LHCN-M2 (cell line): ENCODE results near the gene RNU6-7. TPM values are rescaled to one million over a fixed set of nuclear protein-coding genes. Genes with fewer than 3 reads are reported as not detected.

Source experiments
- DNase-seq: peaks from one replicate; pipeline ENCODE4 v3.0.0-alpha.2; 2012; ENCODE audit warnings: low read depth
- polyA plus RNA-seq: library from polyadenylated mRNA; unstranded; fragments of >200 nt; gene quantifications from one replicate; pipeline ENCODE4 v1.2.1, GENCODE V29; 2012; ENCODE audit warnings: missing spikeins
- total RNA-seq: library from RNA; depleted of rRNA; stranded (reverse); fragments of >200 nt; gene quantifications from 2 replicates; pipeline ENCODE4 v1.2.3, GENCODE V29; 2014; rRNA removed

RNU6-7 gene
- not detected in 2 replicates for total RNA-seq
- not detected for polyA plus RNA-seq

DNA sequence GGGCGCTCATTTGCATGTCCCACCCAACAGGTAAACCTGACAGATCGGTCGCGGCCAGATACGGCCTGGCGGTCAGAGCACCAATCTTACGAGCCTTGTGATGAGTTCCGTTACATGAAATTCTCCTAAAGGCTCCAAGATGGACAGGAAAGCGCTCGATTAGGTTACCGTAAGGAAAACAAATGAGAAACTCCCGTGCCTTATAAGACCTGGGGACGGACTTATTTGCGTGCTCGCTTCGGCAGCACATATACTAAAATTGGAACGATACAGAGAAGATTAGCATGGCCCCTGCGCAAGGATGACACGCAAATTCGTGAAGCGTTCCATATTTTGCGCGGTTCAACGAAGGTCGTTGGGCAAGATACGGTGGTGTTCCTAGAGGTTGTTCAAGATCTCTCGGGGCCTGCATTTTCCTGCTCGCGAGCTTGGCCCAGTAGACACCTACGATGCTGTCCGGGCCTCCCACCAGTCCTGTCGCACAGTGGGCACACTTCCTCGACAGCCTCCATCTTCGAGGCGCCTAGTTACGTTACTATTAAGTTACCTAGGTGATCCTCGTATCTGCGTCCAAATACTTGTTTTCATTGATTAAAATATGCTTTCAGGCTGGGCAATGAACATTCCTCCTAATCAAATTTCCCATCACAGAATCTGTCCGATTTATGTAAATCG lies at the start of gene RNU6-7:
Gene RNU6-7, plus strand, starts transcription at position 230 of the 675 bp plus-strand sequence.
- peak; percentile 21 for DNase-seq

GRCh38 chr14:32166029-32166428 lies 35.8 kb upstream of the RNU6-7 start:
- no peak for DNase-seq

DNA sequence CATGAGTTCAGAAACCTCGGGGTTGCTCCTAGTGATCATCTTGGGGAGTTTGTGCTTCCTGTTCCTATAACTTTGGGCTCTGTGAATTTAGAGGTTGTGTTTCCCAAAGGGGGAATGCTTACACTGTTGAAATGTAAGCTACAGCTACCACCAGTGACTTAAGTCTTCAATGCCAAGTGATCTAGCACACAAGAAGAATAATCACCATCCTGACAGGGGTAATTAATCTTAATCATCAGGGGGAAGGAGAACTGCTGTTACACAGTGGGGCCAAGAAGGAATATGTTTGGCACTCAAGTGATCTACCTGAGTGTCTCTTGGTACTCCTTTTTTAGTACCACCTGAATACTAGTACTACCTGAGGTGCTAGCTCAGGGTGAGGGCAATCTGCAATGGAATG lies 34.9 kb upstream of the RNU6-7 start:
- DNase-seq = no peak

- no peak for DNase-seq
These were observed 33.9 kb upstream of the RNU6-7 start for GRCh38 chr14:32167907-32168306.

DNA sequence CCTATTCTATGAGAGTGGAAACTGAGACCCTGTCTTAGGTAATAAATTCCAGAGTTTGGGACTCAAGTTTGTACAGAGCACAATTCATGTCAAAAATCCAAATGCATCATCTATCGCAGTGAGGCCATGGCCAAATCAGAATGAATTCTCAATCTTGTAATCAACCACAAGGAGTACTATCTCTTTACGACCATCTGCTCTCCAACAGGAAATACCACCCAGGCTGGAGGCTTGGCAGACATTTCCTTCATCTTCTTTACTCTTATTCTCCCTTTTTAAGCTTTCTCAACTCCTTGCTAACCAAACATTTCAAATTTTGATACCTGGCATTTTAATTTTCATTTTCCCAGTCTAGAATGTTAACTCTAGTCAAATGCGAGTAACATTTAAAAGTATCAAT lies 32.7 kb upstream of the RNU6-7 start:
- no peak for DNase-seq

DNA sequence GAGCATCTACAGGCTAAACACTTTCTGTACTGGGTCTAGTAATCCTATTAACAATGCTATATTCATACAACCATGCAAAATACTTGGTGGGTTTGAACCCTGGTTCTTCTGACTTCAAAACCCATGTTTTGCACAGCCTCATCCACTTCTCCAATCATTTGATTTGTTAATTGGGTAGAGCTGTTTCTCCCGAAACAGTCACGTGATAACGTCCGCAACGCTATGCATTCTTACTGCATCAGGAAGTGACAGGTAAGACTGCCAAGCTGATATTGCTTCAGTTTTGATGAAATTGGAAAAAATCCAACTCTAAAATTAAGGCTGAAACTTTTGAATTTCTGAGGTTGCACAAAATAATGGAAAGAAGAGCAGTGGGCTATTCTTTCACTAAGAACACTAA lies 30.4 kb upstream of the RNU6-7 start:
- no peak for DNase-seq

- DNase-seq = no peak
These were observed 18.4 kb upstream of the RNU6-7 start for GRCh38 chr14:32183151-32184058.

DNA sequence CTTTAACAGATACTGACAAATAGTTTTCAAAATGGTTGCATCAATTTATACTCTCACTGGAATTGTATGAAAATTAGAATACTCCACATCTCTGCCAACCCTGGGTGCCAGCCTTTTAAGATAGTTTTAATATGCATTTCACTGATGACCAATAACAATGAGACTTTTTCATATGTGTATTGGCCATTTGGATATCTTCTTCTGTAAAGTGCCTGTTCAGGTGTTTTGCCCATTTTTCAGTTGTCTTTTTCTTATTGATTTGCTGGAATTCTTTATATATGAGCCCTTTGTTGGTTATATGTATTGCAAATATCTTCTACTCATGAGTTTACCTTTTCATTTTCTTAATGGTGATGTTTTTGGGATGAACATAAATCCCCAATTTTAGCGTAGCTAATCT lies 16.7 kb upstream of the RNU6-7 start:
- DNase-seq = no peak

GRCh38 chr14:32186248-32186647 lies 15.6 kb upstream of the RNU6-7 start:
- no peak for DNase-seq

DNA sequence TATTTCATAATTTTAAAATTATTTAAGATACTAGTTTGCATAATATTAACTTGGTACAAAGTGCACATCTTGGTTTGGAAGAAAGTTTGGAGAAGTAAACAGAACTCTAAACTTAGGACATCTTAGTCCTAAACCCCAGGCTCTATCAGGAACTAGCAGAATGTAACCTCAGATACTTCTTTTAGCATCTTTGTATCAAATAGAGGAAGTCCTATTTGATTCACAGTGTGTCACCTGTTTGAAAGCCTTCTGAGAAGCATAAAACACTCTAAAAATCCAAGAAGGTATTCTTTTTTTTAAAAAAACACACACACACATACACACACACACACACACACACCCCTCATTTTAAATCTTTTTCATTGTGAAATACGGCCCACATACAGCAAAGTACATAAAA lies 12.0 kb upstream of the RNU6-7 start:
- no peak for DNase-seq

GRCh38 chr14:32190673-32191072 lies 11.2 kb upstream of the RNU6-7 start:
- no peak for DNase-seq

DNA sequence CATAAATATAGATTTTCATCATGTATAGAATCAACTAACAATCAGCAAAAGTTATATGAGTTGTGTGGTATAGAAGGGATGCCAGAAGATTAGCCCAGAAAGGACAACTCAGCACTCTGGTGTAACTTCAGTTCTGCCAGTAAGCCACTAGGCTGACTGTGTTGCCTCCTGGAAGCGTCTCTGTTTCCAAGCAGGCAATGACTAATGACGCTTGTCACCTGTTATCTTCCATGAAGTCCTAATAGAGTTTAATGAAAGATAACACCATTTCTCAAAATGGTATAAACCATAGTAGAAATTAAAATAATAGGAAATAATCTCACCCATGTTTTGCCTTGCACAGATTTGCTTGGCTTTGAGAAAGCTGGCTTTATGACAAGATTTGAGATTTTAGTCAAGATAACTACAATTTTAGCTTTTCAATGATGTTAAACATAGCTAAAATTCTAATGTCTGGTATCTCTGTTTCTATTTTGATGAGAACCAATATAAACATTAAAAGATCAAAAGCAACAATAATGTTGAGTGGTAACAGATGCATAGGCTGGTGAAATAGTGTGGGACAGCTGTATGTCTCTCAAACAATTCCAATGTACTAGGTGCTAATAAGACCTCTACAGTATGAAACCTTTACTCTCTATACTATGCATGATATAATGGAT lies 9.0 kb upstream of the RNU6-7 start:
- DNase-seq = no peak

- no peak for DNase-seq
These were observed 8.3 kb upstream of the RNU6-7 start for GRCh38 chr14:32193532-32193931.

DNA sequence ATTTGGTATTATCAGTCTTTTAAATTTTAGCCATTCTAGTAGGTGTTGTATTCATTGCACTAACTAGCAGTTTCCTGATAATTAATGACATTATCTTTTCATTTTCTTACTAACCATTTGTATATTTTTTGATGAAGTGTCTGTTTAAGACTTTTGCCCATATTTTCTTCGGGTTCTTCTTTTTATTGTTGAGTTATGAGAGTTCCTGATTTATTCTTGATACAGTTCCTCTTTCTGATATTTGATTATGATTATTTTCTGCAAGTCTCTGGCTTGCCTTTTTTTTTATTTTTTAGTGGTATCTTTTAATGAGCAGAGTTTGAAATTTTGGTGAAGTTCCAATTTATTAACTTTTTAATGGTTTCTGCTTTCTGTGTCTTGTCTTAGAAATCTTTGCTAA lies 6.2 kb upstream of the RNU6-7 start:
- no peak for DNase-seq

- DNase-seq = no peak
These were observed 3.9 kb upstream of the RNU6-7 start for GRCh38 chr14:32197919-32198318.

GRCh38 chr14:32200368-32201192 lies 1.3 kb upstream of the RNU6-7 start:
- no peak for DNase-seq

DNA sequence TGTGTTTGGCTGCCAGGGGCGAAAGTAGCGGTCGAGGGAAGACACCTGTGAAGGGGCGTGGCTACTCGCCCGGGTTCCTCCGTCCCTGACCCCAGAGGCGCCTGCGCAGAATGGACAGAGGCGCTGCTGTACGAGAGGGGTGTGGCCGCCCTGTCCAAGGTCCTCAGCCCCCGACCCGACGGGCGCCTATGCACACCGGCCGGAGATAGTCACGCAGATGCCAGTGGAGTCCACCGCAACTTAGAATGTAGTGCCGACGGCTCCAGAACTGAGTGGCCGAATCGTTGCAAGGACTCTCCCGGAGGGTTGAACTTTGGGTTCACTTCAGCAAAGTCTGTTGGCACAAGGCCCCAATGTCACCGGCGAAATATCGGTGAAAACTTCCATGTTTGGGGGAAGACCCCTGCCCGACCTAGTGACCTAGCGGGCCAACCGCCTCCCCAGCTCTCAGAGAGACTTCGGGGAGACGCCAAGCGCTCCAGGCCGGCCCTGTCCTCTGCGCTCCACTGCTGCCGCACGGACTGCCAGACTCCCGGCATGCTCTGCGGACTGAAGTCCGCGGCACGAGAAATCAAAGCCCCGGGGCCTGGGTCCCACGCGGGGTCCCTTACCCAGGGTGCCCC lies 541 bp upstream of the RNU6-7 start:
- DNase-seq = peak; percentile 40

GRCh38 chr14:32202491-32202997 lies 699 bp downstream of the RNU6-7 start:
- no peak for DNase-seq

DNA sequence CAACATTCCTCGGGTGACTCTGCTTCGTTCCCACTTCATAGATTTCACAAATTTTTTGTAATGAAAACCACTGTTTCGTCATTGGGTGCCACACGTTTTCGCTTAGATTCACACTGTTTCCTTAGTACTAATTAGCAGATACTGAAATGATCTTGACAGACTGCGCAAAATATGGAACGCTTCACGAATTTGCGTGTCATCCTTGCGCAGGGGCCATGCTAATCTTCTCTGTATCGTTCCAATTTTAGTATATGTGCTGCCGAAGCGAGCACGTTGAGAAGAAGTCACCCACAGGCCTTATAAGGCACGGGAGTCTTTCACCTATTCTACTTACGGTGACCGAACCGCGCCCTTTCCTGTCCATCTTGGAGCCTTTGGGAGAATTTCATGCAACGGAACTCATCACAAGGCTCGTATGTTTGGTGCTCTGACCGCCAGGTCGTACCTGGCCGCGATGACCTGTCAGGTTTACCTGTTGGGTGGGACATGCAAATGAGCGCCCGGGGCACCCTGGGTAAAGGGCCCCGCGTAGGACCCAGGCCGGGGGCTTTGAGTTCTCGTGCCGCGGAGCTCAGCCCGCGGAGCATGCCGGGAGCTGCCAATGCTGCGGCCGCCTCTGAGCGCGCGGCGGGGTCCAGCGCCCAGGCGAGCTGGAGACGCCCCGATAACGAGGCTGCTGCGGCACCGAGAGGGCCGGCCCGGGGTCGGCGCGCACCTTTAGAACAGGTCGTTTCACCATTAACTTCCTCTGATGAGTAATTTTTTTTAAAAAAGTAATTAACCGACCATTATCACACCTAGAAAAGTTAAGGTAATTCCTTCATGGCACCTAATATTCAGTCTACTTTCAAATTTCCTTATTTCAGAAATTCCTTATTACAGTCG lies 1.4 kb downstream of the RNU6-7 start, which contains the start of gene RNU6-8:
Gene RNU6-8, minus strand, starts transcription at position 272 of the 885 bp plus-strand sequence.
- DNase-seq = peak; percentile 84

- no peak for DNase-seq
These were observed 2.1 kb downstream of the RNU6-7 start for GRCh38 chr14:32203928-32204357.
